Left colon (tissue), 2 donors: ENCODE results near the gene TENM4. TPM values are rescaled to one million over a fixed set of nuclear protein-coding genes. Genes with fewer than 3 reads are reported as not detected.

ENCODE experiments used
- ATAC-seq: fragments of 200-7000 bp; cut with Tn5 transposase; one replicate; pipeline ENCODE4 v1.9.1; 2020; ENCODE audit warnings: mild to moderate bottlenecking, moderate library complexity
- DNase-seq, 2 donors: peaks; one replicate each; pipeline ENCODE4 v3.0.0-alpha.2; 2020
- intact Hi-C, 2 donors: fragments of 100-400 bp; cut with DNase I in 1 of 2; cut with micrococcal nuclease in 1 of 2; formaldehyde crosslinking; loops; one replicate each; pipeline versions ENCODE4 v1.11.2 to v1.14.0; 2022; cut with DNase I, micrococcal nuclease
- total RNA-seq, 2 donors: library from RNA; stranded (reverse); fragmentation: NEBNext Ultra II Directional; extraction: Animal tissue kit (Norgen Biotek cat#: 25700); gene quantifications; one replicate each; pipeline ENCODE4 v1.2.1, GENCODE V29; 2021
- donor health status: DM: no; HTN: no; CAD: no.
- donor health status: DM: yes; HTN: yes; CAD: no.

The TENM4 gene
- total RNA-seq, 2 donors from 2014 or later = 0.92 to 1.7 TPM

DNA sequence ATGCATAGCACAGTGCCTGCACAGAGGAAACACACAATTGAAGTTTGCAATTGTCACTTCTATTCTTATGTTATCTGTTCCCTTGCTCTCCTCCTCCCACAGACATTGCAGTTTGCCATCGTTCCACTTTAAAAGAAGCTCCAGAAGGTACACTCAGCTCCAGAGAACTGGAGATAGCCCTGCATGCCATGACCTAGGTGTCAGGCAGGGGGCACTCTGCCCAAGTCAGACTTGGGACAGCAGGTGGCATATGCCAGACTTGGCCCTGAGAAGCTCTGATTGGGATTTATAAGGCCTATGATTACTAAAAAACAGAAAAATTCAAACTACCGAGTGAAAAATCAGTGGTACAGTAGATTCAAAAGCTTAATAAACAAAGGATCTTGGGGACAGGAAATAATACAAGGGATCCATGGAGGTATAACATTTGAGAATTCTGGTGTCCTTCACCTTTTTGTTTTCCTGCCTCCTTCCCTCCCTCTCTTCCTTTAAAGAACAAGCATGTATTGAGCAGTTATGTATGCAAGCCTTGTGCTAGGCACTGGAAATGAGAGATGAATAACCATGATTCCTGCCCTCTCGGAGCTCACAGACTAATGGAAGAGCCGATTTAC lies 40.0 kb downstream of the TENM4 start:
- intact Hi-C loops = no loop called here
- ATAC-seq (peak; percentile 77), DNase-seq (peak in 1 of 2 donors; percentile 42)

DNA sequence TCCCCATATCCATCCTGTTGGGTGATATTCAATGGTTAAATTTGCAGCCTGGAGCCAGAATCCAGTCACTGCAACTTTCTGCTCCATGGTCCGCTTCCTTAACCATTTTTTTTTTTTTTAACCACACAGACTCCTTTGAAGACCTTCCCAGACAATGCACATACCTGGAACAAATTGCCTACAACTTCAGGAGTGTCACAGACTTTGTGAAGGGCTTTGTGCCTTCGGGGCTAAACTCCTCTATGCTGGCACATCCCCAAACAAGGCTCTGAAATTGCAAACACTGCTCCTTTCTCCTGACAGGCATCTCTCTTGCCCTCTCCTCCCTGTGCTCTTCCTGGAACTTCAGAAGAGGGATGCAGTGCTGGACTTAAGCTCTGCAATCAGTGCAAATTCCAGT lies 40.6 kb downstream of the TENM4 start:
- ATAC-seq (no peak), DNase-seq (no peak)
- intact Hi-C loops = no loop called here

DNA sequence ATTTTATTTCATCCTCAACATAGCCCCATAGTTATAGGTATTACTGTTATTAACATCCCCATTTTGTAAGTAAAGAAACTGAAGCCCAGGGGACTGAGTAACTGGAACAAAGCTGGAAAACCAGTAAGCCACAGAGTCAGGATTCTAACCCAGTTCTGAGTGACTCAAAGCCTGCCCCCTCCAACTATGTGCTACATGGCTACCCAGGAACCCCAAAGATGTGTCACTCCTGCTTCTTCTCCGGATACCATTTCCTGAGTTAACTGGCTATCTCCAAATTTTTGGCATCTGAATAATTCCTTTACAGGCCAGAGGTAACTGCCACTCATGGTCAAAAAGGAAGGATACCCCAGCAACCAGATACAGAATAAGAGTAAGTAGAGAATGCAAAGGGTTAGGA lies 43.6 kb downstream of the TENM4 start:
- no peak for DNase-seq
- intact Hi-C loops = no loop called here
- ATAC-seq = no peak

DNA sequence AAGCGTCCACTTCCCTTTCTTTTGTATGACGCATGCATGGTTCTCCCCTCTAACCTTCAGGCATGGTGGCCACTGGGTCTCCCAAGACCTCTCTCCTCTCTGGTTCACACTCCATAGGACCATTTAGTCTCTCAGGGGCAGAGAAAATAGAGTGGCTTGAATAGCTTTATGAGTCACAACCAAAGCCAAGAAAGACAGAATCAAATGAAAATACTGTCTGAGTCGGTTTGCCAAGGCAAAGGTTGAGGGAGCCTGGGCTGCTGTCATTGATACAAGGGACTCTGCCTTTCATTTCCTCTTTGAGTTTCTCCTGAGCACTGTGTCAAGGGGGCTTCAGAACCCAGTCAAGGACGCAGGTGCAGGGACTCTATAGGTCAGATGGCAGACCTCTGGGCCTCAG lies 44.2 kb downstream of the TENM4 start:
- no peak for ATAC-seq
- intact Hi-C loops = no loop called here
- no peak for DNase-seq

DNA sequence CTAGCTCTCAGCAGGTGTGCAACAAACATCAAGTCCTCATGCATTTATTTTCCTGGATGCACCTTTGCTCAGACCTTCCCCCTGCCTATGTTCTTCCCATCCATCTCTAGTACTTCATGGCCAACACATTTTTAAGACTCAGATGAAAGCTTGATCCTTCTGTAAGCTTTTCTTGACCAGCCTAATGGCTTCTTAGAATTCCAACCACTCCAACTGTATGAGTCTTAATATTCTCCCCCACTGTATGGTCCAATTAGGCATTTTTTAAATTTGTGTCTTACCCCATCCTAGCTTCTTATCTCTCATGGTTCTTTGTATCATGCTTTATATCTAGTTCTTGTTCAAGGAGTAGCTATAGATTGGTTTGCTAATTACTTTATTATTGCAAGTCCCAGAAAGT lies 44.8 kb downstream of the TENM4 start:
- ATAC-seq = no peak
- DNase-seq = no peak
- intact Hi-C loops = no loop called here

DNA sequence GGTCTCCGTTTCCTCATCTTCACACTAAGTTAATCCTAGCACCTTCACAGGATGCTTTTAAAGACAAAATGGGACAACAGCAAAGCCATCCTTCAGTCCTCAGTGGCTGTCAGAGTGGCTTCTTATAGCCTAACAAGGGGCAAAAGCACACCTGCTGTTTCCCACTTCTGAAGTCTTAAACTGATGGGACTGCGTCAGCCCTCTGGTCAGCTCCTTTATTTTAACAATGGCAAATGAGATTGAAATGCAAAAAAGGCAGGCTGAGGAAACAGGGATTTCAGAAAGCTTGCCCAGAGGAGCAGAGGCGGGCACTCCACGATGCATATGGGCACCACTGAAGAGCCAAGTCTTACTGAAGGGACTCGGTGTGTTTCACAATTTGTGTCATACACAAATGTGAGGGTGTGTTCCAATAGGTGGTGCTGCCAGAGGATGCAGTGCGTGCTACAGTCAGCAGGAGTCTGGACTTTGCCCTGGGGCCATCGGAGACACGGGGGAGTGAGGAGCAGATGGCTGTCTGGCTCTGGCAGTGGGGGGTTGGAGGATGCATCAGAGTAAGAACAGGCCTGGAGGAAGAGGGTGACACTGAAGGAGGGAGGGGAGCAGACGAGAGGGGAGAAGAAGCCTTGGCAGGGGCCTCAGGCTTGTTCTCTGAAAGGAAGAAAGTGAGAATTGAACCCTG lies 47.3 kb downstream of the TENM4 start:
- intact Hi-C loops = no loop called here
- no peak for DNase-seq
- ATAC-seq = peak; percentile 19

DNA sequence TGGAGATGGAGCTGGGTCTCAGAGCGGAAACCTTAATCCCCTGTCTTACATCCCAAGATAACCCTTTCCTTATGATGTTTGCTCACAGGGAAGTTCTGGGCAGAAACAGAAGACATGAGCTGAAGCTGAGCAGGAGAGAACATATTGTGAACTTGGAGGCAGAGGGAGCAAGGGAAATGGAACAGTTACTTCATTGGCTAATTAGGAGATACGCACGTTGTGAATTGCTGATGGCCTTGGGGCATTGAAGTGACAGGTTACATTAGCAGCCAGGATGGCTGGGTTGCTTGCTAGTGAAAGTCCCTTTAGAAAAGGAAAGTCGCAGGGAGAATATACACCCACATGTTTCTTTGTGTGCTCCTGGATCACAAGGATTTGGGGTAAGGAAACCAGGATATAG lies 48.7 kb downstream of the TENM4 start:
- DNase-seq (no peak), ATAC-seq (no peak)
- intact Hi-C loops = no loop called here

DNA sequence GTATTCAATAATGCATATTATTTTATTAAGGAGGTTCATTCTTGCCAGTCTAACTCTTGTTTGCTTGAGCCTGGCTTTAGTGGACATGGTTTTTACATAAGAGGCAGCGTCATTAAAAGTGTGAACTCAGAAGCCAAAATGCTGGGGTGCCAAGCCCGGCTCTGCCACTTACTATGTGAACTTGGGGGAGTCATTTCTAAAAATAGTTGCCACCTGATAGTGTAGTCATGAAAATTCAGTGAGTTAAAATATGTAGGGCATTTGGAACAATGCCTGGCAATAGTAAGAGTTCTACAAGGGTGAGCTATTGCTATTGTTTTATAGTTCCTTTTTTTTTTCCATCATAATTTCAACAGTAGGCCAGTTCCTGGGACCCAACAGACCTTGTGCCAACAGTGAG lies 49.9 kb downstream of the TENM4 start:
- ATAC-seq (no peak), DNase-seq (no peak)
- intact Hi-C loops = no loop called here

DNA sequence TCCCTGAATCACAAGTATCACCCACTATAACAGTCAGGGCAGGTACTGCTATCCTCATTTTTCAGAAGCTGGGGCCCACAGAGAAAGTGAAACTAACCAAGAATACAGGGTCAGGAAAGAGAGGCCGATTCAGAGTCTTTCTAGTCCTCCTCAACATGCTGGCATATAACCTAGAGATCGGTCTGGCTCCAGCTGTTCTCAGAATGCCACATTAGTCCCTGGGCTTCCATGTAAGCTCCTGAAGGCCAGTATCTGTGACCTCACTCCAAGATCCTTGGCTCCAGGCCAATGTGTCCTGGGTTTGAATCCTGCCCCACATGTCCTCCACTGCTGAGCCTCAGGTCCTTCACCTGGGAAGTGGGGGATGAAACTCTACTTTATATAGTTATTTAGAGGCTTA lies 50.4 kb downstream of the TENM4 start:
- intact Hi-C loops = no loop called here
- DNase-seq = no peak

DNA sequence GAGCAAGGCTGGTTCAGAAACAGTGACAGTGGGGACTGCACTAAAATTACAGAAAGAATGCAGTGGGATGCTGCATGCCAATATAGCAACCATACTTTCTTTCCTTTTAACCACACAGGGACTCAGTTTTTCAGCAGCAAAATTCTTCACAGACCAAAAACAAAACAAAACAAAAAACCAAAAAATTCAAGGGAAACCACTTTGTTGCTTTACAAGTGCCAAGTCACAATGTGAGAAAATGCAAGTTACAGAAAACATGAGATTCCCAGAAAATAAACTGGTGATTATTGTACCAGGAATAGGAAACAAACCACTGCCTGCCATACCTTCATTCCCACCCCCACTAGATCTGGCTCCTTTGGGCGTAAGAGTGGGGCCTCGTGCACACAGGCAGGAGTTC lies 52.6 kb downstream of the TENM4 start:
- ATAC-seq (no peak), DNase-seq (no peak)
- intact Hi-C loops = no loop called here

More for the DNA sequence above, 50.4 kb downstream of the TENM4 start:
- ATAC-seq = no peak

DNA sequence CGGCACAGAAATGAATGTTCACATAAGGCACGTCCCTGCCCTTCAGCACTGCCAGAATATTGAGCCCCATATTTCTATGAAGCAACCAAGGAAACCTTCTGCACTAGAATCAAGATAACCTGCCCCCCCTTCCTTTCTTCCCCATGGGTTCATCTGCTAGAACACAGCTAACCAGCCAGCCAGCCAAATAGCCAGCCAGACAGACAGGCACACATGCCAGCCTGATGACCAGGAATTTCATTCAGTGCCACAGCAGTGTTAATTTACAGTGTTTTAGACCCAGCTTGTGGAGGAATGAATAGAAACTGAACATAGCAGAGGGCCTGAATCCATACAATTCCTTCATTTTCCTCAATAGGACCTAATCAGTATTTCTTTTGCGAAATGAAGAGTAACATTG lies 57.0 kb downstream of the TENM4 start:
- intact Hi-C loops = no loop called here
- ATAC-seq (no peak), DNase-seq (no peak)

DNA sequence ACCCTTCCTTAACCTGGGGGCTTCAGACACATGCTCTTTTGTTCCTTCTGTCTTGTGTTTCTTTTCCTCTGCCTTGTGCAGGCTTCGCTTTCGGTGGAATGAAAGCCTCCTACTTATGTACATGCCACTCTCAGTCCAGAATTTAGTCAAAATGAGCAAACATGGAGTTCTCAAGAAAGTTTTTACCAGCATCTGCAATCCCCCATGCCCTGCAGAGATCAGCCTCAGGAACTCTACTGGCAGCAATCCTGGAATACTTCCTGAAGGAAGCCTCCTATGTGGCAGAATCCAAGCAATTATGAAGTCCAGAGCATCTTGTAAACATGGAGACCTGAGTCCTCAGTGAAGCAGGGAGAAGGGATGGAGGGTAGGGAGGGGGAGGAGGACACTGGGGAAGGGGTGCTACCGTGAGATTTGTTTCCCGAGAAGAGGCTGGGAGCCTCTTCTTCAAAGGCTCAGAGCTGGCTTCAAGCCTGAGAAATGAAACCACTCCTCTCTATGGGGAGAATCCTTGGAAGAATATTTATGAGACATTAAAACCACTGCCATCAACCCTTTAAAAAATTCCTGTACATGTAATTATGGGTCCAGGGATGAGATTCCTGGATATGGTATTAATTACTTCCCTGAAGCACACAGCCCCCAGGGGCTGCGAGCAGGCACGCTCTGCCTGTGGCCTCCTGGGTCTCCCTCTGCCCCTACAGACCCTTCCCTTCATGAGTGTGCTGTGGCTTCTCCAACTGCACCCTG lies 58.4 kb downstream of the TENM4 start:
- no peak for ATAC-seq
- intact Hi-C loops = no loop called here
- no peak for DNase-seq

DNA sequence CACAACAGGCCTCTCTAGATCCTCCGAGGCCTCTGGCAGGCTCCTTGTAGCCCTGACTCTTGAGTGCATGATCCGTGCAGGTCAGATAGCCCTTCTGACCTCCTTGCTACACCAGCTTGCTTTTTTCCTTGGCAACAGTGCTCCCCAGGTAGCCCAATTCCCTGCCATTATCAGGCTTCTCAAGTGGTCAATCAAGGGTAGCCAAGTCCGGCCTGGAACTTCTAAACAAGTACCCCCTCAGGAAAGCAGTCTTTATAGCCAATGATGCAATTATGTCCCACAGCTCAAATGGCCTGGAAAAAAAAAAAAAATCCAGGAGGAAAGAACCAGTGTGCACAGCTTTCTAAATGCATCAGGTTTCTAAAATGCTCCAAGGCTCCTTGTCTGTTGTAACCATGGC lies 59.8 kb downstream of the TENM4 start:
- no peak for ATAC-seq
- DNase-seq = no peak
- intact Hi-C loops = no loop called here

DNA sequence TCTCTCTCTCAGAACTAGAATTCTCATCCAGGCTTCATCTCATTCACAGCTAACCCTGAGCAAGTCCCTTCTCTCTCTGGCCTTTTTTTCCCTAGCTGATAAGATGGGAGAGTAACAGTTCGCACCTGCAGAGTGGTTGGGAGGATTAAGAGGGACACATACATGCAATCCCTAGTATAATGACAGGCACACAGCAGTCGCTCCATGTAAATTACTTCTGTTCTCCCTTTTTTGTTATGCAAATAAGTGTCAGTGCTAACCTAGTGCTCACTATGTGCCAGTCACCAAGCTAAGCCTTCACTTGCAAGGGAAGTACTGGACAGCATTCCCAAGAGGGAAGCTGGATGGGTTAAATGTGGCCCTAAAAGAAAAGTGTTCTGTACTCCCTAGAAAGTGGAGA lies 63.4 kb downstream of the TENM4 start:
- ATAC-seq = no peak
- DNase-seq = no peak
- intact Hi-C loops = no loop called here

DNA sequence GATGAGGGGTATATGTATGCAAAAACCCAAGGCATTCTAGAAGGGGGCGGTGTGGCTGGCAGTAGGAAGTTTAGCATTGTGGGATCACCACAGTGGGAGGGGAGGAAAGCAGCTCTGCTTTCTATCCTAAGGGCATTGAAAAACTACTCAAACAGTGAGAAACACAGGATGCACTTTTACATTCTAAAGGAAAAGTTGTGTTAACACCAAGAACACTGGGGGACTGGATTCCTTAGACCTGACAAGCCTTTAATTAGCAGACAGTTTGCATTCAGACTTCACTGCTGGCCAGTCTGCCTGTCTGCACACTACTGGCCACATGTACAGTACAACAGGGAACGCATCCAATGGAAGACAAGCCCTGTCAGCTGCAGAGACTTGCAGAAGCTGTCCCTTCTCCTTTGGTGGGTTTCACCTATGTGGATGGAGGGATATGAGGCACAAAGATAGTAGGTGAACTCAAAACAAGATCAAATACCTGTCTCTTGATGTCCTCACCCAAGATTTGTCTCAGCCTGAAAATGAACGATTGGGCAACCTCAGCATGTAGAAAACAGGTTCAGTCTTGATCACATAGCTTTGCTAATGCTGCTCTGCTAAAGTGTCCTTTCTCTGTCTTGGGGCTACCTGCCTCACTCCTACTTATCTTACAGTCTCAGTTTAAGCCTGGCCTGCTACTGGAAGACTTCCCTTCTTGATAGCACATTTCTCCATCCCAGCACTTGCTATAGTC lies 64.8 kb downstream of the TENM4 start:
- intact Hi-C loops = no loop called here
- ATAC-seq = no peak
- no peak for DNase-seq

DNA sequence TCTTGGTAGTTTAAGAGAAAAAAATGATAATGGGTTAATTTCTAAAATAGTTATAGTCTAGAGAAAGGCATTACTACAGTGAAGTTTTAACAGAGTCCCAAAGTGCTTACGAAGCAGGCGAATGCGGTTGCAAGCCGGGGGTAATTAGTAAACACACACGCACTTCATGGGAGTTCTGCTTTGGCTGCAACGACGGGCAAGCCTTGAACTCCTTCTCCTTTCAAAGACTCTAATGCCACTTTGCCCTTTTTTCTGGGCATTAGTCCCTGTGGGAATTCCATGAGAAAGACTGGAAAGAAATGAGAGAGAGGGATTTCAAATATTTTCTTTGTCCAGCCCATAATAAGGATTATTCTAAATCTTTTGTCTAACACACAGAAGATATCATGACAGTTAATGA lies 66.1 kb downstream of the TENM4 start:
- ATAC-seq (no peak), DNase-seq (no peak)
- intact Hi-C loops = no loop called here

DNA sequence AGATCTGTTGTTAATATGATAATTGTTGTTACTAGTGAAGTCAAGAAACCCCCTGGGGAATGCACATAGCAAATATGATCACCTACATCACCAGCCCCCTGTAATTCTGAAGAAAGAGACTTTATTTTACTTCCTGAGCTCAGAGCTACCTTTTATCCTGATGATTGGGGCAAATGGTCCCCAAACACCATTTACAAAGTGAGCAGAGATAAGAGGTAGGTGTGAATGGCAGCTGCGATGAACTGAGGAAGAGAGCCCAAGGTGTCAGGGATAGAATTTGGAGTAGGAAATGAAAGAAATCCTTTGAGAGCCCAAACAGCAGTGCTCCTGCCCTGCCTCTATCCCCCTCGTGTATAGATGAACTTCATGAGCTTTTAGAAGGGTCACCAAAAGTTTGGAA lies 69.1 kb downstream of the TENM4 start:
- ATAC-seq = no peak

DNA sequence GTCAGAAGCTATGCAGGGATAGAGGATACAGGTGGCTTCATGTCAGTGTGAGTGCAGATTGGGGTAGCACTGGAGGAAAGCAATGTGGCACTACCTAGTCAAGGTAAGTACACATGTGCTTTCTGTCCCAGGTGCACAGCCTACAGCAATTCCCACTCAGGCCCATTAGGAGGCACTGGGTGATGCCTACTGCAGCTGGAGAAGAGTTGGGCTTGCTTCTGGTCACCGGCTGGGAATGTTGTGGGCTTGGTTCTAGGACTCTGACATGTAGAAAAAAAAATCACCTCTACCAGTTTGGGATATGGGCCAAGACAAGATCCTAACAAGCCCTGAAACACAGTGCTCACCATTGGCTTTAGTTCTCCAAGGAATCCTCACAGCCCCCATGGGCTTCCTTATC lies 69.7 kb downstream of the TENM4 start:
- ATAC-seq = no peak
- no peak for DNase-seq
- intact Hi-C loops = no loop called here

More for the DNA sequence above, 69.1 kb downstream of the TENM4 start:
- no peak for DNase-seq
- intact Hi-C loops = no loop called here

DNA sequence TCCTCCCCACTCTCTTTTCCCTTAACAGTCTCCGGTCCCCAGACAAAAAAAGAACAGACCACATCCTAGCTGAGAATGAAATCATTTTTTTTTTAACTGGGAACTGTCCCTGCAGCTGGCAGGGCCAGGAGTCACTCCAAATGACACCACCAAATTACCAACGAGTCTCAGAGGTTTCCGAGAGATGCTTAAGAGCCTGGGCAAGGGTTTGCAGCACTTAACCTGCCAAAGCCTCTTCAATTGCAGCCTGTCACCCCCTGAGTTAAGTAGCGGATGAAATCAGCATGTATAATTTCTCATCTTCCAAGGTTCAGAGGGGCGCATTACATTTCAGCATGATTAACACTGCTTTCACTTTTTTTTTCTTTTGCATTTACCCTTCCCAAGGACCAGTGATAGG lies 71.8 kb downstream of the TENM4 start:
- intact Hi-C loops = no loop called here
- ATAC-seq = no peak

DNA sequence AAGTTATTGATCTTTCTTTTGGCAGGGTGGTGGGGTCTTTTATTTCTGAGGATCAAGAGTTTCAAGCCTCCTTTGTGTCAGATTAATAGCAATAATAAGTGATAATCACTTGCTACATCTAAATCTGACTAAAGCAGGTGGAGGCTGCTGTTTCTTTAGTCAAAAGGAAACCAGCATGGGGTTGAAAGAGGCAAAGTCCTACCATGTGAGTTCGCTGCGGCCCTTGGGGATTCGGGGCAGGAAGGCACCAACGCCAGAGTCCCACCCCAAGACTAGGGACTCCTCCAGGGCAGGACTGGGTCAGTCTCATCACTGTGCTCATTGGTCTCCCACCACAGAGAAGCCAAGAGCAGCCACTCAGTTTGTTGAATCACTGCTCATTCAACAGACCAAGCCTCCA lies 73.0 kb downstream of the TENM4 start:
- intact Hi-C loops = no loop called here
- DNase-seq = no peak
- ATAC-seq = no peak

More for the DNA sequence above, 71.8 kb downstream of the TENM4 start:
- DNase-seq = no peak
